IMR-90 (cell line): Measurements from ENCODE around the gene PIH1D1. TPM values are rescaled to one million over a fixed set of nuclear protein-coding genes. Genes with fewer than 3 reads are reported as not detected.

Source experiments
- ATAC-seq: fragments of 200-7000 bp; cut with Tn5 transposase; 2 replicates; pipeline ENCODE4 v1.9.1; 2020; ENCODE audit warnings: low read depth, mild to moderate bottlenecking, moderate library complexity
- BruUV-seq: library from RNA; stranded (reverse); fragments of 400-500 nt; replicated peaks from 2 replicates; lab custom pipeline; 2021; lab: Mats Ljungman, UMichigan
- CTCF ChIA-PET: fragments of 300-600 bp; formaldehyde crosslinking; extraction: SDS; loops from one replicate; lab custom pipeline; 2021; ENCODE audit warnings: antibody characterized with exemption; lab: Yijun Ruan, JAX
- POLR2A ChIA-PET: fragments of 300-600 bp; sonication (Branson Sonifier 250); formaldehyde crosslinking; loops from one replicate; lab custom pipeline; 2022; ENCODE audit warnings: antibody characterized with exemption; ENCODE audit not compliant: unreplicated experiment; lab: Charles Lee
- DNase-seq: peaks from one replicate; pipeline ENCODE4 v3.0.0; 2013
- H2AFZ ChIP-seq: replicated peaks from 2 replicates; pipeline ENCODE3; 2013; ENCODE audit warnings: low read length, mild to moderate bottlenecking; ENCODE audit not compliant: poor library complexity
- H2AK5ac ChIP-seq: 2 replicates; pipeline ENCODE4 v1.6.1; 2013; ENCODE audit warnings: low read depth, low read length, inconsistent platforms
- H2AK9ac ChIP-seq: replicated peaks from 2 replicates; pipeline ENCODE3; 2013; ENCODE audit warnings: mild to moderate bottlenecking, low read depth, low read length, moderate library complexity; ENCODE audit not compliant: poor library complexity
- H2BK120ac ChIP-seq: 2 replicates; pipeline ENCODE4 v1.6.1; 2013; ENCODE audit warnings: low read depth, low read length, inconsistent platforms
- H2BK15ac ChIP-seq: 3 replicates; pipeline ENCODE4 v1.6.1; 2013; ENCODE audit warnings: low read depth, low read length, inconsistent platforms
- H2BK20ac ChIP-seq: 2 replicates; pipeline ENCODE4 v1.6.1; 2013; ENCODE audit warnings: low read depth, mild to moderate bottlenecking, inconsistent platforms, low read length, moderate library complexity
- H2BK5ac ChIP-seq: 2 replicates; pipeline ENCODE4 v1.6.1; 2013; ENCODE audit warnings: mild to moderate bottlenecking, low read depth, low read length, inconsistent platforms; ENCODE audit not compliant: poor library complexity, severe bottlenecking
- H3K14ac ChIP-seq: replicated peaks from 2 replicates; pipeline ENCODE4 v1.6.1; 2013; ENCODE audit warnings: low read depth, low read length, inconsistent platforms
- H3K18ac ChIP-seq: 2 replicates; pipeline ENCODE4 v1.6.1; 2013; ENCODE audit warnings: low read depth, low read length, control low read depth
- H3K23ac ChIP-seq: 2 replicates; pipeline ENCODE4 v1.6.1; 2013; ENCODE audit warnings: low read depth, low read length, inconsistent platforms
- H3K27ac ChIP-seq: 2 replicates; pipeline ENCODE4 v1.5.1; 2013; ENCODE audit warnings: mild to moderate bottlenecking, control low read depth, low read length; ENCODE audit not compliant: insufficient read depth
- H3K27me3 ChIP-seq: 2 replicates; pipeline ENCODE4 v1.6.1; 2013; ENCODE audit warnings: low read length; ENCODE audit not compliant: control insufficient read depth, insufficient read depth
- H3K36me3 ChIP-seq: 2 replicates; pipeline ENCODE4 v1.6.1; 2013; ENCODE audit warnings: low read length, mixed read lengths; ENCODE audit not compliant: control insufficient read depth, insufficient read depth
- H3K4ac ChIP-seq: 2 replicates; pipeline ENCODE4 v1.6.1; 2013; ENCODE audit warnings: low read depth, low read length, inconsistent platforms
- H3K4me1 ChIP-seq: 2 replicates; pipeline ENCODE4 v1.6.1; 2013; ENCODE audit warnings: low read length, mixed read lengths; ENCODE audit not compliant: control insufficient read depth, insufficient read depth
- H3K4me2 ChIP-seq: 2 replicates; pipeline ENCODE4 v1.6.1; 2013; ENCODE audit warnings: low read depth, mild to moderate bottlenecking, control low read depth, low read length, moderate library complexity
- H3K4me3 ChIP-seq: 2 replicates; pipeline ENCODE4 v1.5.1; 2013; ENCODE audit warnings: low read depth, mild to moderate bottlenecking, control low read depth, low read length, moderate library complexity; ENCODE audit not compliant: insufficient read depth
- H3K56ac ChIP-seq: 2 replicates; pipeline ENCODE4 v1.6.1; 2013; ENCODE audit warnings: low read length, inconsistent platforms; ENCODE audit not compliant: insufficient read depth; ENCODE audit errors: extremely low read depth
- H3K79me1 ChIP-seq, 2 experiments: 2 replicates each; pipeline ENCODE4 v1.6.1; 2013; ENCODE audit warnings: low read length in 2 of 2, inconsistent platforms in 1 of 2, low read depth in 1 of 2
- H3K9ac ChIP-seq: 2 replicates; pipeline ENCODE4 v1.6.1; 2013; ENCODE audit warnings: low read depth, low read length, control low read depth
- H3K9me1 ChIP-seq: 2 replicates; pipeline ENCODE4 v1.6.1; 2013; ENCODE audit warnings: low read length, inconsistent platforms; ENCODE audit not compliant: insufficient read depth
- H3K9me3 ChIP-seq: 2 replicates; pipeline ENCODE4 v1.6.1; 2013; ENCODE audit warnings: low read length; ENCODE audit not compliant: control insufficient read depth, insufficient read depth
- H4K20me1 ChIP-seq: 2 replicates; pipeline ENCODE4 v1.6.1; 2013; ENCODE audit warnings: low read length, inconsistent platforms; ENCODE audit not compliant: insufficient read depth
- H4K5ac ChIP-seq: 2 replicates; pipeline ENCODE4 v1.6.1; 2013; ENCODE audit warnings: mild to moderate bottlenecking, low read depth, low read length, control low read depth
- H4K8ac ChIP-seq, 2 experiments: 2 replicates each; pipeline ENCODE4 v1.6.1; 2013; ENCODE audit warnings: low read depth in 2 of 2, low read length in 2 of 2, control low read depth in 1 of 2, inconsistent platforms in 1 of 2
- H4K91ac ChIP-seq: 2 replicates; pipeline ENCODE4 v1.6.1; 2013; ENCODE audit warnings: low read depth, low read length, inconsistent platforms; ENCODE audit not compliant: insufficient read depth
- BHLHE40 ChIP-seq: fragments of 150-350 bp; IDR thresholded peaks from 2 replicates; pipeline ENCODE4 v1.6.1; 2016; ENCODE audit warnings: mild to moderate bottlenecking, low read depth, low read length
- CEBPB ChIP-seq: IDR thresholded peaks from 2 replicates; pipeline ENCODE4 v1.6.1; 2012; ENCODE audit warnings: low read depth, low read length, improper control_type of control experiment
- CHD1 ChIP-seq: IDR thresholded peaks from 2 replicates; pipeline ENCODE4 v1.6.1; 2012; ENCODE audit warnings: low read depth, low read length, improper control_type of control experiment
- CTCF ChIP-seq: conservative IDR thresholded peaks from 2 replicates; pipeline ENCODE4 v1.5.1; 2012; ENCODE audit warnings: mild to moderate bottlenecking, low read depth, low read length, improper control_type of control experiment
- ELK1 ChIP-seq: fragments of 150-350 bp; IDR thresholded peaks from 2 replicates; pipeline ENCODE4 v1.6.1; 2016; ENCODE audit warnings: low read depth, mild to moderate bottlenecking, low read length, moderate library complexity, borderline replicate concordance
- FOS ChIP-seq: fragments of 150-350 bp; IDR thresholded peaks from 2 replicates; pipeline ENCODE4 v1.6.1; 2016; ENCODE audit warnings: low read depth, low read length
- MAFK ChIP-seq: IDR thresholded peaks from 2 replicates; pipeline ENCODE4 v1.6.1; 2012; ENCODE audit warnings: low read depth, low read length, improper control_type of control experiment
- MAZ ChIP-seq: IDR thresholded peaks from 2 replicates; pipeline ENCODE4 v1.6.1; 2012; ENCODE audit warnings: low read depth, mild to moderate bottlenecking, low read length, improper control_type of control experiment, moderate library complexity, borderline replicate concordance
- MXI1 ChIP-seq: IDR thresholded peaks from 2 replicates; pipeline ENCODE4 v1.6.1; 2012; ENCODE audit warnings: low read depth, mild to moderate bottlenecking, low read length, moderate library complexity, borderline replicate concordance
- NFE2L2 ChIP-seq: fragments of 150-350 bp; IDR thresholded peaks from 2 replicates; pipeline ENCODE4 v1.6.1; 2016; ENCODE audit warnings: low read depth, mild to moderate bottlenecking, low read length
- POLR2A ChIP-seq: IDR thresholded peaks from 2 replicates; pipeline ENCODE4 v1.6.1; 2012; ENCODE audit warnings: mild to moderate bottlenecking, low read depth, low read length
- RAD21 ChIP-seq: IDR thresholded peaks from 2 replicates; pipeline ENCODE4 v1.6.1; 2012; ENCODE audit warnings: low read length, improper control_type of control experiment
- RCOR1 ChIP-seq: IDR thresholded peaks from 2 replicates; pipeline ENCODE4 v1.6.1; 2012; ENCODE audit warnings: mild to moderate bottlenecking, low read length, improper control_type of control experiment; ENCODE audit not compliant: insufficient replicate concordance
- RFX5 ChIP-seq: IDR thresholded peaks from 2 replicates; pipeline ENCODE4 v1.8.0; 2012; ENCODE audit warnings: low read depth, mild to moderate bottlenecking, low read length, moderate library complexity
- SMC3 ChIP-seq: fragments of 150-350 bp; IDR thresholded peaks from 2 replicates; pipeline ENCODE4 v1.6.1; 2016; ENCODE audit warnings: low read depth, mild to moderate bottlenecking, antibody characterized with exemption, low read length, moderate library complexity
- USF2 ChIP-seq: fragments of 150-350 bp; IDR thresholded peaks from 2 replicates; pipeline ENCODE4 v1.6.1; 2017; ENCODE audit warnings: mild to moderate bottlenecking, antibody characterized with exemption, low read length, low read depth
- WGBS, 2 experiments: methylation state at CpG; one replicate each; pipeline versions ENCODE4 v1.1.5 to v1.1.7; 2013; ENCODE audit warnings: missing lambda C conversion rate in 2 of 2; ENCODE audit not compliant: insufficient read length in 1 of 2; ENCODE audit errors: extremely low coverage in 2 of 2; 5-methylcytosine and 5-hydroxymethylcytosine counted together
- dilution Hi-C: fragments of 300-500 bp; cut with HindIII; formaldehyde crosslinking; loops from one replicate; pipeline ENCODE4 v1.14.3; 2018; ENCODE audit warnings: low sequenced_read_pairs; ENCODE audit not compliant: unreplicated experiment
- in situ Hi-C: fragments of 300-500 bp; cut with MboI; formaldehyde crosslinking; loops from 3 replicates; pipeline ENCODE4 v1.14.3; 2019; ENCODE audit warnings: low sequenced_read_pairs, inconsistent platforms, mixed read lengths
- intact Hi-C: fragments of 100-400 bp; cut with micrococcal nuclease; formaldehyde crosslinking; loops from 2 replicates; pipeline ENCODE4 v1.10.0; 2022
- polyA plus RNA-seq, 3 experiments: library from polyadenylated mRNA; depleted of rRNA; stranded (reverse); fragments of >200 nt; gene quantifications; 2 replicates each; pipeline ENCODE4 v1.2.3, GENCODE V29; 2012; ENCODE audit warnings: low replicate concordance in 1 of 3
- total RNA-seq: library from RNA; depleted of rRNA; stranded (reverse); fragments of >200 nt; gene quantifications from 2 replicates; pipeline ENCODE4 v1.2.3, GENCODE V29; 2012

Gene PIH1D1
- total and polyA plus RNA-seq, 2 of the 4 experiments (the other 2 are of a cell fraction) = 77.9 to 122 TPM

GRCh38 chr19:49439836-49440235, 11.8 kb downstream of the PIH1D1 start:
- Histone ChIP-seq H2AFZ (peak overlapping the region; percentile 60), H3K56ac (no peak overlapping the region), H2AK9ac (no peak overlapping the region), H2BK120ac (no peak overlapping the region), H3K9ac (no peak overlapping the region), H3K9me1 (peaks cover 3% of the 10 kb centered on the region; the same call in 1 of the 2 replicates), H2AK5ac (no peak overlapping the region), H3K4me2 (no peak overlapping the region), H2BK5ac (no peak overlapping the region), H4K8ac (no peak overlapping the region), H3K9me3 (peaks cover 3% of the 10 kb centered on the region), H4K91ac (no peak overlapping the region), H3K18ac (no peak overlapping the region), H3K4ac (no peak overlapping the region), H3K27me3 (peaks cover 74% of the 10 kb centered on the region), H2BK20ac (no peak overlapping the region), H3K36me3 (no peaks in the 10 kb centered on the region), H2BK15ac (no peak overlapping the region), H3K4me1 (no peaks in the 10 kb centered on the region), H3K79me1 (no peaks in the 10 kb centered on the region), H3K14ac (no peak overlapping the region), H4K5ac (no peak overlapping the region), H4K20me1 (peaks cover 3% of the 10 kb centered on the region; the same call in 1 of the 2 replicates), H3K27ac (no peak overlapping the region), H3K4me3 (no peak overlapping the region), H3K23ac (0 out of 2 replicates have a peak overlapping the region, but pooled peaks have one; percentile 4)
- intact Hi-C loops = no loop called here
- ChIA-PET CTCF (no interaction called here), POLR2A (no interaction called here)
- ATAC-seq (no peak), DNase-seq (no peak)
- no CpG with 5 or more reads among the region's 6 CpGs for WGBS, 2 experiments
- in situ Hi-C loops = loop anchor here (10.0 kb wide), 2 partner anchors 45 to 175 kb away; no protein-coding TSS in a partner anchor
- dilution Hi-C loops = no loop called here
- BruUV-seq = no TSS peak
- TF ChIP-seq CHD1 (no peak), MXI1 (no peak), MAZ (no peak), FOS (no peak), RCOR1 (no peak), CTCF (no peak), RFX5 (no peak), MAFK (no peak), BHLHE40 (no peak), USF2 (no peak), CEBPB (no peak), SMC3 (no peak), RAD21 (no peak), NFE2L2 (no peak), ELK1 (no peak), POLR2A (no peak)
